NCI-H446 treated with DMSO at 0.1 percent for 48 hours (cell line): ENCODE data around the gene CSRNP3.
"Not testable (repeated sequence)": the region's sequence is repeated elsewhere in the genome, so short reads cannot be mapped to it uniquely, and the experiment has no call there.

ENCODE experiments used
- DNase-seq: peaks from one replicate; lab custom pipeline; 2025; lab: John Stamatoyannopoulos, UW

Gene CSRNP3

DNA sequence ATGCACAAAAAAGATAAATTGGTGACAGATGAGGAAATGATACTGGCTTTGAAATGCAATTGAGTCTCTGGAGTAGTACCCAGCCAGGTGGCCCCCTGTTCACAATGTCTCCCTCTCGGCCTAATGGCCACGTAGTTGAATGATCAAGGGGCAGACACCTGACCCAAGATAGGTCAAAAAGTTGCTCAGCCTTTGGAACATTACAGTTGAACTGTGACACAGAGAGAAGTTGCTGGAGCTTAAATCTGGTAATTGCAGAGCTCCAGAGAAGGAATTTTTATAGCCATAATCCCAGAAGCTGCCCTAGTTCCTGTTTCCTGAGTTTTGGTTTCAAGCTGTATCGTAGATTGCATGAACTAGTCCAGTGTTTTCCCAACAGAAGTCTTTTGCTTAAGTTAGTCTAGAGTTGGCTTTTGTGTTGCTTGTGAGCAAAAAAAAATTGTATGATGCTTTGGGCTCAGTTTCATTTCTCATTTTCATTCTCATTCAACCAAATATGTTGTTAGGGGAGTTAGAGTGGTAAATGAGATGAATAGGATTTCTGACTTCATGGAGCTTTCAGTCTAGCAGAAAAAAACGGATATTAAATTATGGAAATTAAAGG, 117.9 kb downstream of the CSRNP3 start:
- no peak for DNase-seq

DNA sequence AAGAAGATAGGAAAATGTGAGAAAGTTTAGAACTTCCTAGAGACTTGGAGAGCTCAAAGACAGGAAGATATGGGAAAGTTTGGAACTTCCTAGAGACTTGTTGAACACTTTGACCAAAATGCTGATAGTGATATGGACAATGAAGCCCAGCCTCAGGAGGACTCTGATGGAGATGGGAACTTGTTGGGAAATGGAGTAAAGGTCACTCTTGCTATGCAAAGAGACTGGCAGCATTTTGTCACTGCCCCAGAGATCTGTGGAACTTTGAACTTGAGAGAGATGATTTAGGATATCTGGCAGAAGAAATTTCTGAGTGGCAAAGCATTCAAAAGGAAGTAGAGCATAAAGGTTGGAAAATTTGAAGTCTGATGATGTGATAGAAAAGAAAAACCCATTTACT, 121.5 kb downstream of the CSRNP3 start:
- DNase-seq = not testable (repeated sequence)

DNA sequence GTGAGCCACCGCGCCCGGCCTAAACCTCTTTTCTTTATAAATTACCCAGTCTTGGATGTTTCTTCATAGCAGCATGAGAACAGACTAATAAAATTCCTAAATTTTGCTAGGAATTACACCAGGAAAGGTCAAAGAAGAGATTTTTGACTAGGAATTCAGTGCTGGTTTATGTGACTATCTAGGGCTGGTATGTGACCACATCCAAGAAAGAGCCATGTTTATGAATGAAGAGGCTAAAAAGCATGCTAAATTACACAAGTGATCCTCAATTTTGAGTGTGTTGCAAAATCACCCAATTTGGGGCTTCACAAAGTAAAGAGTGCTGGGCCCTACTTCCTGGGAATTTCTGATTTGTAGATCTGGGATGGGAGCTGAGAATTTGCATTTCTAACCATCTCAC, 123.6 kb downstream of the CSRNP3 start:
- no peak for DNase-seq

DNA sequence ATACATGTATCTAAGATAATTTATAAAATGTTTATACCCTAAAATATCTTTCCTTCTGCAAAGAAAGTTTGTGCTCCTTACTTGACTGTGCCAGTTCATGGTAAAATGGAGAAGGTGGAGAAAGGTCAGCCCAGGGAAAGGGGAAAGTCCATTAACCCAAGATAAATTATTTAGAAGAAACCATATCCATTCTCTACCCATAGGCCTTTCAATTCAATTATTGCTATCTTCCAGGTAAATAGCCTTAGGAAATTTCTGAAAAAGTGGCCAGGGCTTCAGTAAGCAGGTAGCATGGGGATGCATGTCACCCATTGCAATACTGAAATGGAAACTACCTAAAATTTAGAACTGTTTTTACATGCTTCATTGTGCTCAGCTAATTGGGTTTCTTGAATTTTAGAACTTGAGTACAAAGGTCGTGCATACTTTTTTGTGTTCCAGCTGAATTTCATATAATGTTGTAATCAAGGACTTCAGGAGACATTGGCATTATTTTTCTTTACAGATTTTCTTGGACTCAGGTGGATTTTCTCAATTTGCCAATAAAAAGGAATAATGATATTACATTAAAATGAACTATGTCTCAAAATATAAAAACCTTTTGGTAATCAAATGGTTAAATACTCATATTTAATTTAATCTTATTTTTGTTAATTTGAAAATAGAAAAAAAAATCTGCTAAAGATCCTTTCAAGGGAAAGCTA, 124.9 kb downstream of the CSRNP3 start:
- no peak for DNase-seq

DNA sequence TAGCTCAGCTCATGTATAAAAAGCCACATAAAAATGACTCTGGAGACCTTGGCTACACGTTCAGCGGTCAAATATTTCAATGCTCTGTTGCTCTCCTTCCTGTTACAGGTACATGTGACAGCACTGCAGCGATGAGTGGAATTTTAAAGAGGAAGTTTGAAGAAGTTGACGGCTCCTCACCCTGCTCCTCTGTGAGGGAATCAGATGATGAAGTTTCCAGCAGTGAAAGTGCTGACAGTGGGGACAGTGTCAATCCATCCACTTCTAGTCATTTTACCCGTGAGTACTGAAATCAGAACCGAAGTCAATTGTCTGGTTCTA, 125.4 kb downstream of the CSRNP3 start:
- no peak for DNase-seq

DNA sequence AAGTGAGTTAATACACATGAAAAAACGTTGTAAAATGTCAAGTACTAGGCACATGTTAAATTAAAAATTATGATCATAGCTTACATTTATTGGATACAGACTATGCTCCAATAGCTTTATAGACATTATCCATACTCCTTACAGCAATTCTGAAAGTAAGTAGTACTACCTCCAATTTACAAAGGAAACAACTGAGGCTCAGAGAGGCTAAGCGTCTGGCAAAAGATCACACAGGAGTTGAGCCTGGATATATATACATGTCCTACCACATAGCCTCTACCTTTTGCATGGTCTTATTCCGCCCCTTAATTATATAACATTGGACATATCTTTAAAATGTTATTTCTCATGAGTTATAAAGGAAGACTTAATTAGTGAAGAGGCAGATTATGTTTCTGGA, 127.3 kb downstream of the CSRNP3 start:
- DNase-seq = no peak

DNA sequence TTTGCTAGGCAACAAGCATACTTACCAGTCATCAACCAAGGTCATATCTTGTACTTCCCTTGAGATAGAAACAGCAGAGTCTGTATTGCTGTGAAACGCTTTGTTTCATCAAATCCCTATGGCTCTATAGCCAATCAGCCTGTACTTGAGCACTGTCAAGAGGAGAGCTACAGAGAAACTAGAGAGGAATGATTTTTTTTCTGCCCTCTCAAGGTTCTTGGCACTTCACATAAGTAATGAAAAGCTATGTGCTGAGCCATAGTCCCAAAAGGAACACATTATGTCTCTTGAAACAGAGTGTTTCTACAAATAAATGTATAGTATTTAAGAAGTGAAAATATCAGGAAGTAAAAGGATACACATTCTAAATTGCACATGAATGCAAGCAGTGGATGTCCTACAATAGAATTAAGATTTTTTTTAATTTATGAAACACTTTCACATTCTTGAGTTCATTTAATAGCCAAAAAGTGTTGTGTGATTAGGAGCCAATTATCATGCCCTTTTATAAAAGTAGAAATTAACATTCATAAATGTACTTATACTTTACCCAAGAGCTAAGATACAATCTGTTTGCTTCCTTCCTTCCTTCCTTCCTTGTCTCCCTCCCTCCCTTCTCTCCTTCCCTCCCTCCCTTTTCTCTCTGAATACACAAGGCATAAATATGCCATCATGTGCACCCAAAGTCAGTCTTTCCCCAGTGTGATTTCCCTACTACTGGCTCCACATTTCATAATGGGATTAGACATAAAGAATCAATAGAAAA, 131.8 kb downstream of the CSRNP3 start:
- no peak for DNase-seq

DNA sequence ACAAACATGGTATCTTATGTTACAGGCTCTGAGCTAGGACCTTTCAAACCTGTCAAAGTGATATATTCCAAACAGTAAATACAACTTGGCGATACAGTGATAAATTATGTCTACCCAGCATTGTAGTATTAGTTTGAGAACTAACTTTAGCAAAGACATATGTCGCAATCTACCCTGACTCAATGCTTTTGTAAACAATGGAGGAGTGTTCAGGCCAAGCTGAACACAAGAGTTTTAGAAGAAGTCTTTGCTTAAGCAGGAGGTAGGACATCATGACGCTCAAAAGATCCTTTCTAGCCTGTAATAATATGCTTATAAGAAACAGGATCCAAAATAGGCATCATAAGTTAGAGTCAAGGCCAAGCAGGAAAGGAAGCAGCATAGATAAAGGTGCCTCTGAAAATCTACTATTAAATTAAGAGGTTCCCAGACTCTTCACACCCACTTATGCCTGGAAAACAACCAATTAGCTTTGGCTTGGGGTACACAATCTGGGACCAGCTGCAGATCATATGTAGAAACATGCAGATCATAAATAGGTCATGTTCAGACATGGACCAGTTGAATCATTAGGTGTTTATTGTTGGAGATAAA, 132.5 kb downstream of the CSRNP3 start:
- DNase-seq = no peak

DNA sequence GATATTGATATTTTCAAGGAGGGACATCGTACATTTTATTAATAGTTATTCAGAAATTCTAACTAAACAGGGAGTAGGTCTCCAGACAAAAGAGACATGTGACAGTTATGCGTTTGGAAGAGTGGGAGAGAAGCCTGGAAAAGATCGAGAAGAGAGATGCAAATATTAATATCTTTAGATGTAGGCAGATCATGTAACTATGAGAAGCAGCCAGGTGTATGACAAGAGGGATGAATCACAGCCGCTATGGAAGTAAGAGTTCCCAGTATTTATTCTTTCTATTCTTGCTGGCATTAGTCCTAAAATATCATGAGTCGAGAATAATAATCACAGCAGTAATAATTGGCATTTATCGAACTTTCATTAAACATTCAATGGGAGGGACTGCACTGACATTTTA, 140.2 kb downstream of the CSRNP3 start:
- DNase-seq = no peak

DNA sequence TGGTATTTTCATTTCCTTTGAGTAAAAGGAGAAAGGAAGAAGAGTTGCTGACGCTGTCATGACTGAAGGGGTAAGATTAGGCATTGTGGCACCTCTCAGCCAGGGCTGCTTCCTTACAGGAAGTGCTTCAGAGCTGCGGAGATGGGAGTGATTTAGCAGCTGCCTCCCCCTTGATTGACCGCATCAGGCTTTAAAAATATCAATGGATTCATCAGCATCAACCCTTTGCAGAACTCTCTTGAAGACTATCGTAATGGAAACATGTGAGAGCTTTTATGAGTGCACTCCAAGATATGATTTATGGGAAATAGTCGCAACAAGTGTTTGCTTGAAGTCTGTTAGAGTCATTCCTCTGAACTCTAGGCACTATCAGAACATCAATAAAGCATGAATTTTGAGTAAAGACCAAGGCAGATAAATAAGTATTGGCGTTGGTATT, 141.1 kb downstream of the CSRNP3 start:
- no peak for DNase-seq

DNA sequence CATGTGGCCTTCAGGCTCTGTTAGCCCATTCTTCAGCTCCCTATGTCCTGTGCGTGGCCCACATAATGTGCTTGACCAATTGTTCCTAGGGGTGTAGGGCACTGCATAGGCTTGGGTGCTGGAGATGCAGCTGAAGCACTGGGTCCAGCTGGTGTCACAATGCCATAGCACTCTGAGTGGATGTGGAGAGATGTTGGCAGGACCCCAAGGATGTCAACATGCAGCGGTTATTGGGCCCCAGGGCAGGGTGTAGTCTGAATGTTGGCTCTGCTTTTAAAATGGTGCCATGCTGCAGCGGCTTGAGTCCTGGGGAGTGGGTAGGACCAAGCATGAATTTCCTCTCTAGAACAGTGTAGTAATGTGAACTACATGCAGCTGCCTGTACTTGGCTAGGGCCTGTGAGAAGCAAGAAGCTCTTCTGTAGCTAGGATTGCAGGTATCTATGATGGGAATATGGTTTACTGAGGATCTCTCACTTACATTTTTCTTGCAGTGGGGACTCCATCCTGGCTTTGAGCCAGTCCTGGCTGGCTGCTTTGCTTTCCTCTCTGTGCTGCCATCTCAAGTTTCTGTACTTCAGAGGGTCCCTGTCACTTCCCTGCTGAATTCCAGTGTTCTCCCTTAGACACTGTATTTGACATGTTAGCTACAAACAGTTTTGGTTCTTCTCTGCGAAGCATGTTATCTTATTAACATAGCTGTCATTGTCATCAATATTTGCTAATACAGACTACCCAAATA, 148.4 kb downstream of the CSRNP3 start:
- DNase-seq = no peak

DNA sequence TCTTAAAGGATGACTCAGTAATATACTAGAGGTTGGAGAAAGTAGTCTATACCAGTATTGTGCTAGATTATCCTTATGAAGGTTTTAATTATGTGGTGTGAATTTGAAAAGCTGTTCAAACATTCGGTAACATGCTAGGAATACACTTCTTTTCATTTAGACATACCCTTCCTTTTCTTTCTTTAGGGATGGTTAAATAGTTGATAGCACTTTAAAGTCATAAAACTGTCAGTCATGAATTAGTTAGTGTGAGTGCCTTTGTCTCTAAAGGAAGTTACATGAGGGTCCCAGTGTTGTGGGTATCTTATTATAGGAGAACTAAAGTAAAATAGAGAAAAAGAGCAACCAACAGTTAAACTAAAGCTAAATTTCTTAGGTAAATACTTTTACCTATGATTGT, 149.3 kb downstream of the CSRNP3 start:
- DNase-seq = no peak

DNA sequence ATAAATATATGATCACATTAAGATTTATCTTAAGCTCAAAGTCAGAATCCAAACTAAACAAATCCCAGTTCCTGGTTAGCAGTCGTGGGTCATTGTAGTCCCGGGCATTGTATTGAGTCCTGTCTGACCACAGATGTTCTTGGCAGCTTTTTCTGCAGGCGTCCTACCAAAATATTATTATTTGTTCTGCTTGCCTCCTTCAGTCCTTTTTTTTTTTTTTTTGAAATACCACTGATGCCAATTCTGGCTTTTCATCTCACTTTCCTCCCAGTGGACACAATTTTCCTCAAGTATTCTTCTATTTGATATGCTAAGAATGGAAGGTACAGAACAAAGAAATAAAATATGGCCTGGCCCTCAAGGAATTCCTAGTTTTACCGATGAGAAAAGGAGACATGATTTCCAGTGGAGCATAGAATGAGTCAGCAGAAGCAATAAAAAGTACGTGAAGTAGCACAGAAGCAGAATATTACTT, 151.6 kb downstream of the CSRNP3 start:
- peak; percentile 42 for DNase-seq

DNA sequence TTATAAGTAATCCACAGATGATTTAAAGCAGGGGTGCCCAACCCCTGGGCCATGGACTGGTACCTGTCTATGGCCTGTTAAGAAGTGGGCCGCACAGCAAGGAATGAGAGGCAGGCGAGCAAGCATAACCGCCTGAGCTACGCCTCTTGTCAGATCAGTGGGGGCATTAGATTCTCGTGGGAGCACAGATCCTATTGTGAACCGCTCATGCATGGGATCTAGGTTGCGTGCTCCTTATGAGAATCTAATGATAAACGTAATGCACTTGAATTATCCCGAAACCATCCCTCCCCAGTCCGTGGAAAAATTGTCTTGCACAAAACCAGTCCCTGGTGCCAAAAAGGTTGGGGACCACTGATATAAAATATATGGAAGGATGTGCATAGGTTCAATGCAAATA, 153.7 kb downstream of the CSRNP3 start:
- no peak for DNase-seq

DNA sequence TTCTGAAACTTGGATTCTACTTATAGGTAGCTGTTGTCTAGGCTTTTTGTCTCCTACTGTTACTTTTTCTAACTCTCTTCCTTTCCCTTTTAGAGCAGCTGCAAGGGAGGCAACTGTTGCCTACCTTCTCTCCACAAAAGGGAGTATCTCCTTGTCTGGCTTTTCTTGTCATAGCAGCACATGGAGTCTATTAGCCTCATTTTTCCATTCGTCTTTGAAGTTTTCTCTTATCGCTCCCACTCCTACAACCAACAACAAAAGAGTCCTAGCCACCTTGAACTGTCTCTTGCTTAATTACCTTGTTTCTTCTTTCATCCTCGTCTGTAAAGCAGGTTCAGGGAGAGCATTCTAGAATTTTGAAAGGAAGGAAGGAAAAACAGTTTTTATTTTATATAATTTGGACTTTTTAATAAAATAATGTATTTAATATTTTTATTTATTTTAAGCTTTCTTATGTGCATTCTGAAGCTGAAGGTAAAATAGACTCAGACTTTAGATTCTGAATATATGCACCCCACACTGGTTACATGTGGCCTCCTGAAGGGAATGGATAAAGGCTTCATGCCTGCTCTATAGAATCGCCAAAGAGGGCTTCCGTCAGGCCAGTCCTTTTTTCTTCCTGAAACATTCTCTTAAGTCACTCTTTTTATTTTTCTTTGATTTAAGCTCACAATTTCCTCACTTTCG, 154.4 kb downstream of the CSRNP3 start:
- DNase-seq = no peak

DNA sequence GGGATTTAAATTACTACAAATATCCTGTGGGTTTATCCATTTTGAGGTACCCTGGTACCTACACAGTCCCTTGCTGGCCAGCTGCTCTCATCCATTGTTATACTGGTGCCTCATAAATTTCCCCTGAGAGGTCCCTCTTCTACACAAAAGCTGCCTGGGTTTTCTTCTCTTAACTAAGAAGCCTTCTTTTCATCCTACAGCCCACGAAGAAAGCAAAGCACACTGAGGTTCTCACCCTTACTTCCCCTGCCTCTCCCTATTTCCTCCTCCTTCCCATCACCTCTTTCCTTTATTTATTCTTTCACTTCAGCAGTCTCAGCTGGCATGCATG, 154.9 kb downstream of the CSRNP3 start:
- no peak for DNase-seq

DNA sequence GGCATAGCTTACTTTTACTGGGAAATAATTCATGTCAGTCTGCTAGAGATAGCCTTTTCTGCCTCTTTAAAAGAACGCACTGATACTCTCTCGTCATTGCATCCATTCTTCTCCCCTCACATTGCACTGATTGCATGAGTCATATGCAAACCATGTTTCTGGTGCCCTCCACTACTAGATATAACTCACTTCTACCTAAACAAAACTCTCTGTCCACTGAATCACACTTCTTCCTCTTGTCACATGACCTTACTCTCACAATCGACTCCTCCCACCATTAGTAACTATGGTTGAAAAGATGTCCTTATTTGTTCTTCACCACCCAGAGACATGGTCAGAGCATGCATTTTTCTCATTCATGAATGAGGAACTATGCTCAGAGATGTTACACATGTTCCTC, 158.0 kb downstream of the CSRNP3 start:
- no peak for DNase-seq

DNA sequence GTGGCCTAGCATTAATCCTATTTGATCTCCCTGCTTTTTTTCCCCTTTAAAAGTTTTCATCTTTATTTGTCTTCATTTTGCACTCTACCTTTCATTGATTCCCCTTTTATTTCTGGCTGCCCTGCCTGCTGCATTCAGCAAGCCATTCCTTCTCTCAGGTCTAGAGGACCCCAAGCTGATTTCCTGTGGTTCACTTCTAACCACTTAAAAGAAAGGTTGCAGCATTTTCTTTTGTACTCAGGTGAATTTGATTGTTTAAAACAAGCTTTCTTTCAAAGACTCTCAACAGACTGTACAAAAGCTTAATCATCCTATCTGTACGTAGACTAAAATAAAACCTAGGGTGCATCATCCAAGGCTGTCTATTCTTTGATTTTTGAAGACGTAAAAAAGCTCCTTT, 160.3 kb downstream of the CSRNP3 start:
- no peak for DNase-seq

DNA sequence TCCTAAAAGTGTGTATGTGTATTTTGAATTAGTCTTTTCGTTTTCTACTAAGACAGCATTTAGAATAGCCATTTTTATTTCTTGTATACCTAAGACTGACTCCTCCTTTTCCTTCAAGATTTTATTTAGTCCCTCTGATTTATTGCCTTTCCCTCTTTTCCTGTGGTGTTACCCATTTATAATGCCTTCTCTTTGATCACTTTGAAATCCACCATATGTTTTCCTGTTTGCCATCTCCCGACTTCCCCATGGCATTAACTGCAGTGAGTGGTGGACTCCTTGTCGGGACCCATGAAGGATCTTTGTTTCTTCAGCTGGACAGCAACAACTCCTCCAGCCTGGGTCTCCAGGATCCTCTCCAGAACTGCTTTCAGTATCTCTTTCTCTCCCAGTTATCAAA, 160.7 kb downstream of the CSRNP3 start:
- no peak for DNase-seq

DNA sequence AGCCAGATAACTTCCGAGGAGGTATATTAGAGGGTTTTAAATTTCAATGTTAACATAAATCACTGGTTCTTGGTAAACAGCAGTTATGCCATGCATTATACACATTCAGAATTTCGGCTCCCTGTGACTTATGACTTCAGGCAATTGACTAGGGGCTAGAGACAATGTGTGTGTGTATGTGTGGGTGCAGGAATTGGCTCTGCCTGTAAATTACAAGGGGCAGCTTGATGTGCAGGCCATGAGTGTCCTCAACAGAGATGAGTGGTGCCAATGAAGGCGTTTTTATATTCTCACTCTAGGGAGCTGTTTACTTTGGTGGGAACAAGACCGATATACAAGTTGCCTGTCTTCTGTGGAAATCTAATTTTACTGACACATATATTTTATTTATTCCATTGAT, 161.6 kb downstream of the CSRNP3 start:
- DNase-seq = peak; percentile 64

DNA sequence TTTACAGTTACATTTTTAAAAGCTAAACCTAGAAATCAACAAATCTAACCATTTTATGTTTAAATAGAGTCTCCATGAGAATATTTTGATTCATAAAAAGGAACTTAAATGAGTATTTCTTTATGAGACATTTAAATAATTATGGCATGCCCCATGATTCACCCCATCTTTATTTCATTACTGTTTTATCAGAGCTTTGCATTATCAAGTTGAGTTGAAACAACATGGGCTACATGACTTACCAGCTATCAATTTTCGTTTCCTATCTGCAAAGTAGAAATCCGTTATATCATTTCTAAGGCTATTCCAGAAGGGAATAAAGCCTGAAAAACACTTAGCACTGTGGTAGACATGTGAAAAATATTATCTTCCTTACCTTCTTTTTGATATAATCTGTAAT, 163.1 kb downstream of the CSRNP3 start:
- no peak for DNase-seq

DNA sequence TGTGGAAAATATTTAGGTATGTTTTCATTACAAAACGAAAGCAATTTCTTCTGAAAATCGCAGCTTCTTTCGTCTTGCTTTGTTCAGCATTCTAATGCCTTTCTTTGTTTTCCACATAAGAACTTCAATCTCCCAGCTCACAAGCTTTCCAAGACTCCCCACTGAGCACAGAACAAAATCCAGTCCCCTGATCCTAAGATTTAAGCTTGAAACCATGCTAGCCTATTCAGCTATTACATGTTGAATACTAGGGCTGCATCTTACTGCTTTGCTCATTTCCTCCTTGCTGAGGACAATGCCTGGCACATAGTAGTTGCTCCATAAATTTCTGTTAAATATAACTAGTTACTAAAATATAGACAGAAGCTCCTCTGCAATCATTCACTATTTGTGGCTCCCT, 163.9 kb downstream of the CSRNP3 start:
- DNase-seq = no peak
